Measurements from ENCODE around the gene MGAT4A.
A peak's percentile ranks its signal among the peaks of the same experiment; 100 is the strongest.

The MGAT4A gene

DNA sequence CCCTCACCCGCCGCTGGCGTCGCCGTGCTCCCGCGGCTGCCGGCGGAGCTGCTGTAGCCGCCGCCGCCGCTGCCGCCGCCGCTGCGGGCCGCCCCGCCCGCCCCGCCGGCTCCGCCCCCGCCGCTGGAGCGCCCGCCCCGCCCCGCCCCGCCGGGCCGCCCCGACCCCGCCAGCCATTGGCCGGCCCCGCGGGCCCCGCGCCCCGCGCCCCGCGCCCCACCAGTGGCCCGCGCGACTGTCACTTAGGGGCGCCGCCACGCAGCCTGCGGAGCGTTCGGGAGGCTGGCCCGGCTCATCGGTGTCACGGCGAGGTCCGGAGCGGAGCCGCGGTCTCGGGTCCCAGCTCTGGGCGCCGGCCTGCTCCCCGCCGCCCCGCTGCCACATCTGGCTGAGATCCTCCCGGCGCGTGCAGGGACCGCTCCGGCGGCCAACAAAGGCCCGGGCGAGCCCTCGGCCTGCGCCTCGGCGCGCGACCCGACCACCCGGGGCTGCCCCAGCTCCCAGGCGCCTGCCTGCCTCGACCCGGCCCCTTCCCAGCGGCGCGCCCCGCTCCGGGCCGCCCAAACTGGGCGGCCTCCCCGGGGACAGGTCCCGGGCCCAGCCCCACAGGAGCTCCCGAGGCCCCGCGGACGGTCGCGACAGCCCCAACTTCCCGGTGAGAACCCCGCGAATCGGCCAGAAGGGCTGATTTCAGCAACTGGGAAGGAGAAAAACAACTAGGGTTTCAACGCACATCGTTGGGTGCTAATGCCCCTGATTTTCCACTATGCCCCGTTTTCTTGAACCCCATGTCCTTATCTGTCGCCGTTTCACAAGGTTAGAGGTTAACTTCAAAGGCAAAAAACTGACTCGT is at the start of gene MGAT4A:
TSS of gene MGAT4A (minus strand) at position 92 of the 853 bp plus-strand sequence. CDS start 4,800 bp downstream, outside the sequence.
- peak; percentile 78 for DNase-seq

DNA sequence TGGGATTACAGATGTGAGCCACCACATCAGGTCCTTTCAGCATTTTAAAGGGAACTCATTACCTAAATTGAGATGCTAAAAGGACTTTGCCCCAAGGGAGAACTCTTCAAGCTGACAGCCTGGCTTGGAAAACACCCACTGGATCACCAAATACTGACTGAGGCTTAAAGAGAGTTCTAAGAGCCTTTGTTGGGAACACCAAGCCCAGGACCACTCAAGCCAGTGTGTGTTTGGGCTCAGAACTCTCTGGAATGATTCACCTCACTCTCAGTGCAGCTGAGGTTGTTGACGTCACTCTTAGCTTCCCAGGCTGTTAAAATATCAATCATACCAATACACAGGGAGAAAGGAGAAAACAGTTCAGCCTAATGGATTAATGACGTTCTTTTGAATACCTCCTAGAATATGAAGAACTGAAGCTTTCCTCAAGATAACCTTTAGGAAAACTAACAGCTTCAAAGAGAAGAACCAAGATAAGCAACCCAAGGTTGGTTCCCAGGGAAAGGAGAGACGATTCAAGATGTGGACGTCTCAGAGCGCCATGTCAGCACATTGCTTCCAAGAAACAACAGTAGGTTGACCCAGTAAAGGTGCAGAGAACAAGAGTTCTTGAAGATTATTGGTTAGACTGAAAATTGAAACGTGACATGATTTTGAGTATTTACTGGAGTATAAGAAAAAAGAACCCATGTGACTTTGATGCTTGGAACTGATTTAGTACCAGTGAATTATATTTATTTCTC is 48.0 kb upstream of the MGAT4A start:
- no peak for DNase-seq

DNA sequence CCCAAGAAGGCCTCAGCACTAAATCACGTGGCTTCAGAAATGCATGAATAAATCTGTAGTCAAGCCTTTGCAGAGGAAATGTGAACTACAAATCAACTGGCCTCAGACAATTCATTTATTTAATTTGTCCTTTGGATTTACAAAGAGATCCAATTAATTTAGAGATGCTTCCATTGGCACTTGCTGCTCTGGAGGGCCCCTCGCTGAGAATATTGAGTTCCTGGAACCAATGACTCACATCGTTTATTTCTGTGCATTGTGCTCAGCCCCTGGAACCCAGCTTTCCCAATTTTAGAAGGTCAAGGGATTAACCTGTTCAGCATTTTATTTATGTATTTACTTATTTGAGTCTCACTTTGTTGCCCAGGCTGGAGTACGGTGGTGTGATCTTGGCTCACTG is 47.2 kb upstream of the MGAT4A start:
- no peak for DNase-seq

DNA sequence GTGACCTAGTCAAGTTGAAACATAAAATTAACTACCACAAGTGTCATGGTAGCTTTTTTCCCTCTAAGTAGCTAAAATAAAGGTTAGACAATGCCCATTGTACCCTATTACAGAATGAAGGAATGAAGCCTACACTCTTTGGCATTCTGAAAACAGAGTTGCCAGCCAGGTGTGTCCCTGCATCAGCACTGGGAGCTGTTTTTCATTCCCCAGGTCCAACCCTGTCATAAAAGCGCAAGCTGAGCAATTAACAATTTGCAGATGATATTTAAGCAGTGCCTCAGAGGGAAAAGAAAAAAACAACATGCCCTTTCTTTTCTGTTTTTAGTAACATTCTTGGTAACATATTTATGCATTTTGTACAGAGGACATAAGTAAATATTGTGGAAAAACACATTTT is 46.8 kb upstream of the MGAT4A start:
- no peak for DNase-seq

DNA sequence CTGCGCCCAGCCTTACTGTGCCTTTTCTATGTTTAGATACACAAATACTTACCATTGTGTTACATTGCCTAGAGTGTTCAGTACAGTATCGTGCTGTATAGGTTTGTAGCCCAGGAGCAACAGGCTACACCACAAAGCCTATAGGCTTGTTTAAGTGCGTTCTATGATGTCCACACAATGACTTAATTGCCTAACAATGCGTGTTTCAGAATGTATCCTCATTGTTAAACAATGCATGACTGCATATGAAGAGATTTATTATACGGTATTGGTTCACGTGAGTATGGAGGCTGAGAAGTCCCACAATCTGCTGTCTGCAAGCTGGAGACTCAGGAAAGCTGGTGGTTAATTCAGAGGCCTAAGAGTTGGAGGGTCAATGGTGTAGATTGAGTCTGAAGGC is 46.1 kb upstream of the MGAT4A start:
- no peak for DNase-seq

DNA sequence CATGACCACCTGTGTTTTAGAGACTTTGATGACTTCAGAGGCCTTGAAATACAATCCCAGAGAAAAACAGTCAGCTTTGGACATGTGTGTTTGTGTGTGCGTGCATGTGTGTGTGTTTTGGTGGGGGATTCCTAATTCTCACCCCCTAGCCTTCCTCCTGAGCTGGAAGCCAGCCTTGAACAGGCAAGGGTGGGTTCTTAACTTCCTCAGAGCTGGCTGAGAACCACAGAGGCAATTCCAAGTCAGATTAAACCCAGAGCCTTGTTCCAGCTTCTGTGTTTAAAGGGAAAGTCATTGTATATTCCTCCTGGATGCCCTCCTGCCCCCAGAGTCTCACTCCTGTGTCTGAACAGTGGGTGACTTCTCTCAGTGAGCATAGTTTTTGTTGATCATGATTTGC is 45.2 kb upstream of the MGAT4A start:
- DNase-seq: no peak

DNA sequence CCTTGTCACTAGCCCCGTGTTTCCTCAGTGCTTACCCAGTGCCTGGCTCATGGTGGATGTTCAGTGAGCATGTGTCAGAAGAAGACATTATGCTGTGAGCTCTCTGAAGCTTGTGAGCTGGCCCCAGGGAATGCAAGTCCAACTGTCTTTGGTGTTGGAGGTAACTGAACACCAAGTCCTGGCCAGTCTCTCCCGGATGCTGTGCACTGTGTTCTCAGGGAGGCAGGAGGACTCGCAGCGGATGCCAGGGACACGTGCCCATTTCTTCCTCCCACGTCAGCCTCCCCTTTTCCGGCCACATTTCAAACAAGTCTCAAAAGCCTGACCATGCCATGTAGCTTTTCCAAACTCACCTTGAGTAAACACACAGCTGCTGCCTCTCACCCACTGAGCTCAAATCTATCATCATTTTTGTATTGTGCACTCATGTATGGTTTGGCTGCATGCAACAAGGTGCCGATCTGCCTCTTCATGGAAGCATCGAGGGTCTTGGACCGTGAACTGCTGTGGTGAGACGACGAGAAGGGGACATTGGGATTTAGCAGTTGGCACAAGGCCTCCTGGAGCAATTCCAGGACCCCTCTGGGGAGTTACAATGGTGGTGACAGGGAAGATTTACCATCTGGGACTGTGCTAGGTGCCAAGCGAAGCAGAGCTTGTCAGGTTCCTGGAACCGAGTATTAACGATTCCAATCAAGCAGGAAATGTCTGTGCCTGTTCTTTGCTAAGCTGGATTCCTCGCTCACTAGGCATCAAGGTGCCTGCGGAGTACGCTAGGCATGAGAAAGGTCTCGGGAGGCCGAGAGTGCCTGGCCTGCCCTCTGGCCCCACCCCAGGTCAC is 44.4 kb upstream of the MGAT4A start:
- no peak for DNase-seq

DNA sequence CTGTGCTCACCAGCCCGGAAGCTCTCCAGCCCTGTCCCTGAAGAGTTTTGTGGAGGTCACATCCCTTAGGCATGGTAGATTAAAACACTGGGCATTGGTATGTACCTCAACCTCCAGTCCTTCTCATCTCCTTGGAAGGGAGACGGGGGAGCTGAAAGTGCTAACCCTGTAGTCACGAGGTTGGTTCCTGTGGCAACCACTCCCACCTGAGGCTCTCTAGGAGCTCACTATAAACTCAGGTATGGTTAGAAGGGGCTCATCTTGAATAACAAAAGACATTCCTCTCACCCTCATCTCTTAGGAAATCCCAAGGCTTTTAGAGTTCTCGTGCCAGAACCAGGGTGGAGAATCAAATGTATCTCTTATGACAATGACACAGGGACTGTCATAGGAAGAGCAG is 43.0 kb upstream of the MGAT4A start:
- no peak for DNase-seq

DNA sequence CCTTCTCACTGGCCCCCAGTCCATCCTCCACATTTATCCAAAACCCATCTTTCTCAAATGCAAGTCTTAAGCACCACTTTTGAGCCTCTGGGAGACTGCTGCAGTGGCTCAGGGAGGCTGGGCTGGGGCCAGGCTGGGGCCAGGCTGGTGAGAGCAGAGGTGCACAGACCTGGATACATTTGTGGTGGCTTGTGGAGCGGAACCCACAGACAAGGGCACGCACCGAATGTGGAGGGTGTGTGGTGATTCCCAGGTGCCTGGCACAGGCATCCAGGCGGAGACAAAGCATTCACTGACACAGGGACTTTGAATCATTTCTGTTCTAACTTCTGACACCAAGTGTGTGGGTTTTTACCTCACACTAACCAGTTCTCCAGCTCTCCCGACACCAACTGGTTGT is 42.2 kb upstream of the MGAT4A start:
- DNase-seq: no peak

DNA sequence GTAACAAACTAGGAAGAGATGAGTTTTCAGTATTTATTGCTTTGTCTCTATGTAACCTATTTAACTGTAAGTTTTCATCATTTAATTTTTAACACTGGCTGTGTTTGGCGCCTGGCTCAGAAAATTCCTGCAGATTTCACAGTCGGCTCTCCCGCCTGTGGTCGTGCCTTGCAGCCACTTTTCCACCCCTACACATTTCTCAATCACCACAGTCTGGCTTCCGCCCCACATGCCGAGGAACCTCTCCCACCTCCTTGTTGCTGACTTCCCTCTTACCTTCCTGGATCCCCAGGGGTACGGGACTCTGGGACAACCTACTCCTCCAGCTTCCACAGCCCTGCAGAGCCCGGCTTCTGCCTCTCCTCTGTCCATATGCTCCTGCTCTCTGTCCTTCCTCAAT is 41.6 kb upstream of the MGAT4A start:
- no peak for DNase-seq

DNA sequence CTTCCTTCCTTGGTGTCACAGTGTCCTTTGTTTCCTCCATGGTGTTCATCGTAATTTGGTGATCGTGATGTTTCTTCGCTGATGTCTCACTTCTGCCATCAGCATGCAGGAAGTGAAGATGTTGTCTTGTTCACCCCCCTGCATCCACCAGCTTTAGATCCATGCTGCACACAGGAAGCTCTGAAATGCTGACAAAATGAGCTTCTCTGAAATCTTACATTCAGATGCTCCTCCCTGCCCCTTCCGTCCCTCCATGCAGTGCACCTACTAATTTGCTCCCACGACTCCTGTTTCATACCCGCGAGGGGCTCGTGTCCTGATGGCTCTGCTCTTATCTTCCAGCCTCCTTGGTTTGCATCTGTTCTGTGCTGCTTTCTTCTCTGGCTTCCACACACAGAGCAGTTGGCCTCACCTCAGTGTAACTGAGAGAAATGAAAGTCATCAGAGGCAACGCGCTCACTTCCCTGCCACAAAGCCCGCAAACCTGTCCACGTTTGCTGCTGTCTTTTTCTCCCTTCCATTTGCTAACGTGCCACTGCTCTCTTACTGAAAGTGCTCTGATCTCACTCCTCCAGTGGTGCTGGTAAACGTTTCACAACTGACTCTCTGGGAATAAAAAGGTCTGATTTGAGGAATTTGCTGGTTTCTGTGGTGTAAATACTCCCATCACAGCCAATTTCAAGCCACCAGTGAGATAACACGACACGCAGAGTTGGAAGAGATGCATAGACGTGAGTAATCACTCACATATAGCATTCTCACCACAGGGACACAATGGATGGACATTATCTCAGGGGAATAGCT is 41.0 kb upstream of the MGAT4A start:
- DNase-seq: peak; percentile 42

DNA sequence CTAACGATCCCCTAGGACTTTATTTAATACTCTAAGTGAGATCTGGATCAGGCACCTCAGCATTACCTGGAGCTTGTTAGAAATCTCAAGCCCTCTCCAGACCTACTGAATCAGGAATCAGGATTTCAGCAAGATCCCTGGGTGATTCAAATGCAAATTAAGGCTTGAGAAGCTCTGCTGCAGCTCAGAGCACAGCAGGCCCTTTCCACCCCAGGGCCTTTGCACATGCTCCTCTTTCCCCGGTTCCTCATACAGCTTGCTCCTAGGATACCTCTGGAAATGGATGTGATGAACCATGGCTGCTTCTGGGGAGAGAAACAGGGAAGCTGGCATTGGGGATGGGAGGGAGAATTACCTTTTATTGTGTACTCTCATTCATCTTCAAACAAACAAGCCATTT is 40.3 kb upstream of the MGAT4A start:
- DNase-seq: no peak

DNA sequence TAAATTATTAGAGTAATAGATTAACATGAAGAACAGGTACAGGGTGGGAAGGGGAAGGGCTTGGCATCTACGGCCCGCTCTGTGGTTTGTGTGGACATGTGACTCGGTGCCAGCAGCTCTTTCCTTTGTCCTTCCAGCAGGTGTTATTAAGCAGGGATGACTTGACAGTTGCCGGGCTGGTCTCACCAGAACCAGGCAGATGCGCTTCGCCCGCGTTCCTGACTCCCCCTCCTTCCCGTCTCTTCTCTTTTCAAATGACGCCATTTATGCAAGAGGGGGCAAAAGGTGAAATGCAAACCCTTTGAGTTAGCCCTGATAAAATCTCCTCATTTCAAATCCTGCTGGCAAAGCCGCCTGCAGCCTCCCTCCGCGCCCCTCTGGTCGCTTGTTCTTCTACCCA is 38.9 kb upstream of the MGAT4A start:
- peak; percentile 30 for DNase-seq

DNA sequence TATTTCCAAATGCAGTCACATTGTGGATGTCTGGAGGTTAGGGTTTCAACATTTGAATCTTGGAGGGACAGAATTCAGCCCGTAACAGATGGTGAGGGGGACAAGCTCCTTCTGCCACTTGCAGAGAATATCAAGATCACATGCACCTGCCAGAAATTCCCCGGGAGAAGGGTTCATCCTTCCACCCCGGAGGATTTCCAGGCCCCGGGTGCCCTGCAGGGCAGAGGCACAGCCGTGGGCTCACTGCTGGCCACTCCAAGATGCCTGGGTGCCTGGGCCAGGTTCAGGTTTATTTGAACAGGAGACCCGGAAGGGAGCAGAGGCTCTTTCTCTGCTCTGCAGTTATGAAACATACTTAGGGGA is 38.2 kb upstream of the MGAT4A start:
- no peak for DNase-seq

DNA sequence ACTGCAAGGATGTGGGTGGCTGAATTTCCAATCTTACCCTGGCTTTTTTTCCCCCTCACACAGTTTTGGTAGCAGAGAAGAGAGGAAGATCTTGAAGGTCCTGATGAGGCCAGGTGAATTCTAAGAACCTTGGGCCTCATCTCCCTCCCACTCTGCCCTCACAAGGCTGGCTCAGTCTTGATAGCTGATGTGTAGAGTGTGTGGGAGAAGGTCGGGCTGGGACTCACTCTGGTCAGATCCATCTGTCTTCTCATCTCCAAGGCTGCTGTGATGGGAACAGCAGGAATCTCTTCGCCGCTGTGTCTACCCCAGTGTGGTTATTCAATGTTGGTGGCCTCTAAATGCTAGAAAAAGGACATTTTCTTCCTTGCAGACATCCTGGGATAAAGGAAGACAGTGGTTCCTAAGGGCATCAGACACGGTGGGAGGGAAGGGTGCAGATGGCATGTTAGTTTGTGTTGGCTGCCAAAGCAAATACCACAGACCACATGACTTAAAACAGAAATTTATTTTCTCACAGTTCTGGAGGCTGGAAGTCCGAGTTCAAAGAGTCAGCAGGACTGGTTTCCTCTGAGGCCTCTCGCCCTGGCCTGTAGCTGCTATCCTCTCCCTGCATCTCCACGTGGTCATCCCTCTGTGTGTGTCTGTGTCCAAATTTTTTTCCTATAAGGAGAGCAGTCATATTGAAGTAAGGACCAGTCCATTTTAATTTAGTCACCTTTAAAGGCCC is 37.6 kb upstream of the MGAT4A start:
- peak; percentile 32 for DNase-seq

DNA sequence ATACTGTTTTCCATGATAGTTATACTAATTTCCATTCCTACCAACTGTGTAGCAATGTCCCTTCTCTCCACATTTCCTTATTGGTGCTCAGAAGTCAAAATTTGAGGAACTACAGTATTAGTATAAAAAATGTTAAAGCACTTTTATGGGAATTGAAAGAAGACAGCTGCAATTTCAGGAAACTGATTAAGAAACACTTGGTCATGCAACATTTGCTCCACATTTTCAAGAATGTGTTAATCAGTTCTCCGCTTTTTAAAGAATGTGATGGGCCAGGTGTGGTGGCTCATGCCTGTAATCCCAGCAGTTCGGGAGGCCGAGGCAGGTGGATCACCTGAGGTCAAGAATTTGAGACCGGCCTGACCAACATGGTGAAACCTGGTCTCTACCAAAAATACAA is 33.6 kb upstream of the MGAT4A start:
- DNase-seq: no peak

DNA sequence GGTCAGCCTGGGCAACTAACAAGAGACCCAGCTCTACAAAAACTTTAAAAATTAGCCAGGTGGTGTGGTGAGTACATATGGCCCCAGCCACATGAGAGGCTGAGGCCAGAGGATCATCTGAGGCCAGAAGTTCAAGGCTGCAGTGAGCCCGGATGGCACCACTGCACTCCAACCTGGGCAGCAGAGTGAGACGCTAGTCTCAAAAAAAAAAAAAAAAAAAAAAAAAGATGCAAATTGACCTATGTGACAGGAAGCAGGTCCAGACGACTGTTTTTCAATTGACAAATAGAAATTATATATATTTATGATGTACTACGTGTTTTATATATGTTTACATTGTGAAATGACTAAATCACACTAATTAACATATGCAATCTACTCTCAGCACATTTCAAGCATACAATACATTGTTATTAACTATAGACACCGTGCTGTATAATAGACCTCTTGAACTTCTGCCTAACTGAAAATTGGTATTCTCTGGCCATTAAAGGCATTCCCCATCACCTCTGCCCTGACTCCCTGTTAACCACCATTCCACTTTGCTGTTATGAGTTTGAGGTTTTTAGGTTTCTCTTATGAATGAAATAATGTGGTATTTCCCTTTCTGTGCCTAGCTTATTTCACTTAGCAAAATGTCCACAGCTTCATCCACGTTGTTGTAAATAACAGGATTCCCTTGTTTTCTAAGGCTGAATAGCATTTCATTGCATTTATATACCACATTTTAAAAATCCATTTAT is 32.4 kb upstream of the MGAT4A start:
- DNase-seq: no peak

DNA sequence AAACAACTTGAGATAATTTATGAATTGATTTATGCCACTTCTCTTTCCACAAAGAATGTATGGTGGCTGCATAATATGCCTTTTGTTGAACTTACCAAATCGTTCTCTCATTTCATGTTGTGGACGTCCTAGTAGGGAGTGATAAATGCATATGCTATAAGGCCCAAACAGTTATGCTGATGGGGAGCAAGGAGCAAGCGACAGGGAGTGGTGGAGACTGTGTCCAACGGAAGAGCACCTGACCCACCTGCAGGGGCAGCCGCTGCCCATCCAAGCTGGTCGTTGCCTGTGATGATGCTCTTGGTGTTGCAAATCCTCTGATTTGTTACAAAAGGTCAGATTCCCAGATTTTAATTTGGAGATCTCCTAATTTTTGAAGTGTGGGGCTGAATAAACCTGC is 31.0 kb upstream of the MGAT4A start:
- DNase-seq: no peak

DNA sequence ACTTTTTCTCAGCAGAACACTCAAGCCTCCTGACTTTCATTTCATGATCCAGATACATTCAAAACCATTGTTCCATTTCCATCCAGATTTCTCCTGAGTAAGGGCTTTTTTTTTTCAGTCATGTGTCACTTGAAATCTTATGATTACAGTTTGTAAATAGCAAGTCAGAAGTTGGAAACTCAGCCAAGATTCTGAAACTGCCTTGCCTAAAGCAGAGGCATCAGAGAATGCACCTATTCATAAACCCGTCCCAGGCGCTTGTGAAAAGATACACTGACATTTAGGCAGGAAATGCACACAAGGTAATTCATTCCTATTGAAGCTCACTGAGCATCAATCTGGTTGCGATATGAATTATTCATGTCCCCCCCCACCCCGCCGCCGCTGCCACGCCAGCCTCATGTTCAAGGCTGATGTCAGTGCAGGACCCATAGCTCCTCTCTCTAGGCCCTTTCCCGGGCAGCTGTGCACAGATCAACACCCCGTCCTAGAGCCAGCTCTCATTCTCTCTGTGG is 30.4 kb upstream of the MGAT4A start:
- DNase-seq: peak; percentile 74

DNA sequence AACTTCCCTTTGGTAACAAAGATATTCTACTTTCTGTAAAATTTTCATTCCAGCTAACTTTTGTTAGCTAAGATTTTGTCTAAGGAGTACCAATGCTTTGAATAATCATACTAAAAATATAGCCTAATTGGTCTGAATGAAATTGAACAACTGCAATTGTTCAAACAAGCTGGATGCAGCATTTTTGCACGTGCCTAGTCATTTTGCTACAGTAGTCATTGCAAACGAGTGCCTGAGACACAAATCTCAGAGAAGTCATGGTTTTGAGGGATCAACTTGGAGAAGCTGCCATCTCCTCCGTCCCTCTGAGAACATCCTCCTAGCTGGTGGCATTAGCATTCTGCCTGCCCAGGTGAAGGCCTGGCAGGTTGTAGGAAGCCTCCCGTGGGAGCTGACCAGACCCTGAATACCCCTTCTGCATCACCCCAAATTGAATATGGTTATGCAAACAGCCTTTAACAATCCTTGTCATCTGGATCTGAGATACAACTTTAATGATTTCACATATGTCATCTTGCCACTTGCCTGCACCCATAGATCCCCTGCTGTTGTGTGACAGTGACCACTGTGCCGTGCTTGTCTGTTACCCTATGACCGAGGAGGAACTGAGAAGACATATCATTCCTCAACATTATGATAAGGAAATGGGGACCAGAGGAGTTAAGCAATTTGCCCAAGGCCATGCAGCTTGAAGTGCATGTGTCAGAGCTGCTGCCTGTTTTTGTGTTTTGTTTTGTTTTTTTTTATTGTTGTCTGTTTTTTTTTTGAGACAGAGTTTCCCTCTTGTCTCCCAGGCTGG is 29.1 kb upstream of the MGAT4A start:
- no peak for DNase-seq

Data from stimulated activated CD4-positive, alpha-beta T cell treated with anti-CD3 and anti-CD28 coated beads, Interleukin-4, amount 100 ng/mL, for 1 hour (primary cell).